Measurements from ENCODE around the gene CBX5.

Gene CBX5

DNA sequence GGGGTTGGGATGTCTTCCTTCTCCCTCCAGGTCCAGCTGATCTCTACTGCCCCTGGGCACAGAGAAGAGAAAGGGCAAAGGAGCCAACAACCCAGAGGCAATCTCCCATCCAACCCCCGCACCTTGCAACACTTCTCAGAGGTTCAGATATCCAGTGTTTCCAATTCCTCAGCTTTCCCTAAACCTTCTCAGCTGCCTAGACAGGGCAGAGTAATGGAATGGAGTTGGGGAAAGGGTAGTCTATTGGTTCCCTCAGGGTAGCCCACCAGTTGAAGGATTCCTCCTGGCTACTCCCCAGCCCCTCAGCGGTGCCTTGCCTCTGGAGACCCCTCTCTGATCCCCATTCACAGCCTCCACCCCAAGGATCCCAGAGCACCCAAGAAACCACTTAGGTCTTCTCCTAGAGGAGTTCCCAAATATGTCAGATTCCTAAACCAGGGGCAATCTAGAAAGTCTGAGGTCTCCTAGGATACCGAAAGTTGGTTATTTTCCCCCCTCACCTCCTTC is 20.4 kb upstream of the CBX5 start:
- Mint-ChIP-seq H3K27me3 (peaks cover 36 to 51% of the 10 kb centered on the region in 2 donors), H3K36me3 (no peaks in the 10 kb centered on the region), H3K9me3 (no peaks in the 10 kb centered on the region), H3K27ac (peak overlapping the region; percentile 4), H3K4me3 (peak overlapping the region in 1 of 2 donors; percentile 76), H3K4me1 (peaks cover 36 to 75% of the 10 kb centered on the region in 2 donors)
- DNase-seq: no peak
- ATAC-seq (replicated peaks): no peak

DNA sequence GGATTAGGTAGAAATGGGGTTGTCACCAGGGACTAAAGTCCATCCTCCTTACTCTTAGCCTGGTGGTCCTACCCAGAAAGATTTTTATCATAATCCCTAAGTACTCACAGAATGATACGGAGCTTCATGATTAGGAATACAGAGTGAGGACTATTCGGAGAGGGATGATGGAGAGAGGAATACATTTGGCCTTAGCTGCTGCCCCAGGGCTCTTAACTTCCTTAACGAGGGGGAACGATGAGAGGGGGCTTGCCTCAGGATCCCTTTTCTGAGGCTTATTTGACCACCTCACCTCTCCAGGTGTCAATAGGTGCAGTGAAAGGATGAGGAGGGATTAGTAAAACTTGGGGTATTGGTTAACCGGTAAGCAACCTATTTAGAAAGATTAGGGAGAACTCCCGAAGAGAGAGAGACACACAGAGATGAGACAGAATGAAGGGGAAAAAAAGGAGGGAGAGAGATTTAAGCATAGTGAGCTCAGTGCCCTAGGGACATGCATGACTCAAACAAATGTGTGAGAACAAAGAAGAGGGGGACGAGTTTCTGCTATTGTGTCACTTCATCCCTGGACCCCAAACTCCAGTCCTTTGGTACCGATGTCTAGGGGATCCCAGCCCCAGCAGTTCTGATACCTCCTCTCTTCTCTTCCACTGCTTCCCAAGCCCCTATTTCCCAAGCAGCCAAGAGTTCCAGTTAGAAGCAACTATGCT is 19.7 kb upstream of the CBX5 start:
- peaks cover 35 to 74% of the 10 kb centered on the region in 2 donors for H3K4me1 Mint-ChIP-seq
- H3K27me3 Mint-ChIP-seq: peaks cover 36 to 51% of the 10 kb centered on the region in 2 donors
- H3K36me3 Mint-ChIP-seq: no peaks in the 10 kb centered on the region
- DNase-seq (no peak), ATAC-seq (replicated peaks) (no peak)
- H3K27ac Mint-ChIP-seq: no peak overlapping the region
- no peaks in the 10 kb centered on the region for H3K9me3 Mint-ChIP-seq
- no peak overlapping the region for H3K4me3 Mint-ChIP-seq

DNA sequence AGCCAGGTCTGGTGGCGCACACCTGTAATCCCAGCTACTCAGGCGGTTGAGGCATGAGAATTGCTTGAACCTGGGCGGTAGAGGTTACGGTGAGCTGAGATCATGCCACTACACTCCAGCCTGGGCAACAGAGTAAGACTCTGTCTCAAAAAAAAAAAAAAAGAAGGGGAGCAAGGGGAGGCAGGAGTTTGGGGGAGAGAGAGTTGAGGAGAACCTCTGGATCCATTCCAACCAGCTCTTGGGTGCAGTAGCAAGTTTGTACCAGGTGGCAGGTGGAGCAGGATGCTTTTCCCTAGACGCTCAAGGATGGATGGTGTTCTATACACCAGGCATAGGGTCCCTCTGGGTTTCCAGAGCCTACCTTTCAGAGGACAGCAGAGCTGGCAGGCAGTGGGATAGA is 19.0 kb upstream of the CBX5 start:
- Mint-ChIP-seq H3K4me3 (no peak overlapping the region), H3K27ac (no peak overlapping the region), H3K36me3 (no peaks in the 10 kb centered on the region), H3K9me3 (no peaks in the 10 kb centered on the region), H3K4me1 (peaks cover 27 to 69% of the 10 kb centered on the region in 2 donors), H3K27me3 (peaks cover 36 to 51% of the 10 kb centered on the region in 2 donors)
- DNase-seq (no peak), ATAC-seq (replicated peaks) (no peak)

DNA sequence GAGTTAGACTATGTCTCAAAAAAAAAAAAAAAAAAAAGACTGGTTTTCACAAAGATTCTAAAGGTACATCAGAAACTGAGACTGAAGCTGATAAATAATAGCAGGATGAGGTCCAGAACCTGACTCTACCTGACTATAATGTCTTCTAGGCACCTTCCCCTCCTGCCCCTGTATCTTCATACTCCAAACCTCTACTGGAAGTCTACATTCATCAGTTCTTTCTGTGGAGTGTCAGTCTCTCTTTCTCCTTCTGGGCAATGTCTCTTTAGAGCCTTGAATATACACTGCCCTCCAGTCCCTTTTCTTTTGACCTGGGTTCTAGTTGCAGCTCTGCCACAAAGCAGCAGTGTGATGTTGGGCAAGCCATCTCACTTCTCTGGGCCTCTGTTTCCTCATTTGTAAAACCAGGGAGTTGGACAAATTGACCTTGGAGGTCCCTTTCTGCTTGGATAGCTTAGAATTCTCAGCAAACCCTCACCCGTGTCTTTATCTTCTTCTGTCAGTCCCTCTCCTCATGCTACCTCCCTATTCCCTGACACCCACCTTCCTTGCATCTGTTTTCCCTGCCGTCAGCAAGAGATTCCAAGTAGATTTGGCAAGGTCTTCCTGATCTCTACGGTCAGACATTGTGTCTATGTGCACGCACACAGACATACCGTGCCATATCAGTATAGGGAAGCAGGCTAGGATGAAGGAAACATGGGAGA is 16.6 kb upstream of the CBX5 start:
- Mint-ChIP-seq H3K9me3 (no peaks in the 10 kb centered on the region), H3K4me1 (peaks cover 23 to 51% of the 10 kb centered on the region in 2 donors), H3K27ac (no peak overlapping the region), H3K27me3 (peaks cover 26 to 35% of the 10 kb centered on the region in 2 donors), H3K4me3 (no peak overlapping the region), H3K36me3 (no peaks in the 10 kb centered on the region)
- ATAC-seq (replicated peaks) (no peak), DNase-seq (no peak)

DNA sequence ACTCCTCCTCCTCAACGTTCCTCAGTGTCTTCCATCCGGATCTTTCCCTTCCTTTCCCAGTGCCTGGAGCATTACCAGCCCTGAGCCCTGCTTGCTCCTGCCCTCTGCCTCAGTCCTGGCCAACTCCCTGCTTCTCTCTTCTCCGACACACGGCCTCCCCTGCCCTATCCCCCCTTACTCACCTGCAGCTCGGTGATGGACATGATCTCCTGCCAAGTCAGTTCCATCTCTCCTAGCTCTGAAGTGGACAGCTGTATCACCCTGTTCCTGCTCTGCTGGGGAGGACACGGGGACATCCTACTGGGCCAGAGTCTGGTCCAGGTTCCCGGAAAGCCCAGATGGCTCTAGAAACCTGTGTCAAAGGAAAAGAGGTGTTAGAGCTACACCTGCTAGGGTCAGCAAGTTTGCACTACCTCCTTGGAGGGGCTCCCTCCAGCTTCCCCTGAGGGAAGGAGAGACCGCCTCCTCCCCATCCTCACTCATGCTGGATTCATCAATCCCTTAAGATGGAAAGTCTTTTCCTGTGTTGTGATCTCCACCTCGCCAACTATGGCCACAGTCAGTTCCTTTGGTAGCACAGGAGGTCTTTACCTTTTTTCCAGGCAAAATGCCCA is 15.1 kb upstream of the CBX5 start:
- DNase-seq (no peak), ATAC-seq (replicated peaks) (no peak)
- no peak overlapping the region for H3K27ac Mint-ChIP-seq
- no peaks in the 10 kb centered on the region for H3K9me3 Mint-ChIP-seq
- H3K27me3 Mint-ChIP-seq: peaks cover 18 to 20% of the 10 kb centered on the region in 2 donors
- no peaks in the 10 kb centered on the region for H3K36me3 Mint-ChIP-seq
- H3K4me1 Mint-ChIP-seq: peaks cover 13 to 36% of the 10 kb centered on the region in 2 donors
- H3K4me3 Mint-ChIP-seq: no peak overlapping the region

DNA sequence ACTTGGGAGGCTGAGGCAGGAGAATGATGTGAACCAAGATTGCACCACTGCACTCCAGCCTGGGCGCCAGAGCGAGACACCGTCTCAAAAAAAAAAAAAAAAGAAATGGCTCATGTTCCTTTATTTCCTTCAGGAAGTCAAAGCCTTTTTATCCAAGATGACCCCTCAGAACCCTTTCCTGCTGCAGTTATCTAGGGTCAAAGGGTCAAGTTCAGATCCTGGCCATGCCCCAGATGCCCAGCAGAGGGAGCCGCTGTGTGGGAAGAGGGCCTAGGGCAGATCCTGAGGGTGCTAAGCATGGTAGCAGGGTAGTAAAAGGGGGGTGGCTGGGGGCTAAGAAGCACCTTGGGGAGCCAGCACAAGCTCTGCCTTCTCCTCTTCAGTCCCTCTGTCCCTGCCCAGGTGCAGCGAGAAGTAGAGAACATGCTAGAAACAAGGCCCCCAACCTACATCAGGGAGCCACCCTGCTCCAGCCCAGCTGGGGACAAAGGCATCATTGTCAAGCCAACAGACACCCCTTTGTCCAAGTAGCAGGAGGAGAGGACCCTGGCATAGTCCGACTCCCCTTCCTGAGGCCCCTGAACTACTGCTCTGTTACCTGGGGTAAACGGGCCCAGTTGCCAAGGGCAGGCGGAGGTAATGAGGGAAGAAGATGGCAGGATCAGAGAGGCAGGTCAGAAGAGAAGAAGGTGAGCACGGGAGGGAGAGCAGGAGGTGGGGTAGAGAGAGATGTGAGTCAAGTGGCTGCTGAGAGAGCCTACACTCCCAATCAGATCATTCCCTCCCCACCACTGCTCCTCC is 14.4 kb upstream of the CBX5 start:
- Mint-ChIP-seq H3K4me3 (no peak overlapping the region), H3K27ac (no peak overlapping the region), H3K27me3 (peaks cover 11 to 13% of the 10 kb centered on the region in 2 donors), H3K36me3 (peaks cover 0 to 1% of the 10 kb centered on the region in 2 donors), H3K9me3 (no peaks in the 10 kb centered on the region), H3K4me1 (peaks cover 11 to 35% of the 10 kb centered on the region in 2 donors)
- DNase-seq (peak; percentile 31), ATAC-seq (replicated peaks) (peak; percentile 52 to 66)

DNA sequence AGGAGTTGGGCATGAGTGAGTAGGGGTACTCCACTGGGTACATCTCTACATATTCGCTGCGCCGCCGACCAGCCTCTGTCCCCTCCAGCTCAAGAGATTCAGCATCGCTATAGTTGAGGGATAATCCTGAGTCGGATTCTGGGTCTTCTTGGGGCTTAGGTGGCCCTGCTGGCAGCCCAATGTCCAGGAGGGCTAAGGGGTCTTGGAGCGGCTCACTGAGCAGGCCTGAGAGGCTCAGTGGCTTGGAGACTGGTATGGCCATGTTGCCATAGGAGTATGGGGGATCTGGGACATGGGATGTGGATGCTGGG is 13.0 kb upstream of the CBX5 start:
- H3K9me3 Mint-ChIP-seq: no peaks in the 10 kb centered on the region
- H3K27ac Mint-ChIP-seq: peak overlapping the region; percentile 63
- H3K4me3 Mint-ChIP-seq: no peak overlapping the region
- H3K4me1 Mint-ChIP-seq: peaks cover 10 to 33% of the 10 kb centered on the region in 2 donors
- peaks cover 2 to 4% of the 10 kb centered on the region in 2 donors for H3K36me3 Mint-ChIP-seq
- H3K27me3 Mint-ChIP-seq: peaks cover 3% of the 10 kb centered on the region in 2 donors
- DNase-seq (no peak), ATAC-seq (replicated peaks) (no peak)

DNA sequence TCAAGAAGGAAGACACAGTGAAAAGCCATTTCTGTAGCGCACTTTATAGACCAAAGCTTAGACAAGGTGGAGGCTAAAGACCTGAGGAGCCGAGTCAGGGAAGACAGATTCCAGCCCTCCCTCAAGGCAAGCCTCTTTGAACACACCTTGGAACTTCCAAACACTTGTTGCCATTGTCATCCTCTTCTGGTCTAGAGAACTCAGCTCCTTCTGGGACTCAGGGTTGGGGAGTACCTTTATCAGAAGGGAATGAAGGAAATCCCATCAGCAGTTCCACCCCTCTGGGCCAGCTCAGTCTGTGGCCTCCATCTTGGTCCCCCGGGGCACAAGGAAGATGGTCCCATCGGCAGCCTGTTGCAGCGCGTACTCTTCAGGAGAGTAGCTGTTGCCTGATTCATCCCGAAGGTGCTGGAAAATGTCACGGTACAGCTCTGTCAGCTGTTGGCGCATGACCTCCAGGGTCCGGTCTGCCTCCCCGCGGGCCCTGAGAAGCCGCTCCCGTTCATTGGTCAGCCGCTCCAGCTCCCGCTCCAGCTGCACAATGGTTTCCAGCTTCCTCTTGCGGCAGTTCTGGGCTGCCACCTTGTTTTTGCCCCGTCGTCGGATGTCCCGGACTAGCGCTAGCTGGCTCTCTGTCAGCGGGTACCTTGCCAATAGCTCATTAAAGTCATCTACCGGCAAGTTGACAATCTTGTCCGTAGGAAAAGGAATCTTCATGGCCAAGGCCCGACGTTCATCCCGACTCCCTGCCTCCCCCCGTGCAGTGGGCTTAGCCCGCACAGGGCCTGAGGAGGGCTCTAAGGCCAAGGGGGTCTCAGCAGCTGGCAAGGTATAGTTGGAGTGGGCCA is 12.4 kb upstream of the CBX5 start:
- Mint-ChIP-seq H3K36me3 (peaks cover 6 to 10% of the 10 kb centered on the region in 2 donors), H3K27ac (no peak overlapping the region), H3K9me3 (no peaks in the 10 kb centered on the region), H3K27me3 (no peaks in the 10 kb centered on the region), H3K4me3 (no peak overlapping the region), H3K4me1 (peaks cover 7 to 33% of the 10 kb centered on the region in 2 donors)
- DNase-seq: no peak
- no peak for ATAC-seq (replicated peaks)

DNA sequence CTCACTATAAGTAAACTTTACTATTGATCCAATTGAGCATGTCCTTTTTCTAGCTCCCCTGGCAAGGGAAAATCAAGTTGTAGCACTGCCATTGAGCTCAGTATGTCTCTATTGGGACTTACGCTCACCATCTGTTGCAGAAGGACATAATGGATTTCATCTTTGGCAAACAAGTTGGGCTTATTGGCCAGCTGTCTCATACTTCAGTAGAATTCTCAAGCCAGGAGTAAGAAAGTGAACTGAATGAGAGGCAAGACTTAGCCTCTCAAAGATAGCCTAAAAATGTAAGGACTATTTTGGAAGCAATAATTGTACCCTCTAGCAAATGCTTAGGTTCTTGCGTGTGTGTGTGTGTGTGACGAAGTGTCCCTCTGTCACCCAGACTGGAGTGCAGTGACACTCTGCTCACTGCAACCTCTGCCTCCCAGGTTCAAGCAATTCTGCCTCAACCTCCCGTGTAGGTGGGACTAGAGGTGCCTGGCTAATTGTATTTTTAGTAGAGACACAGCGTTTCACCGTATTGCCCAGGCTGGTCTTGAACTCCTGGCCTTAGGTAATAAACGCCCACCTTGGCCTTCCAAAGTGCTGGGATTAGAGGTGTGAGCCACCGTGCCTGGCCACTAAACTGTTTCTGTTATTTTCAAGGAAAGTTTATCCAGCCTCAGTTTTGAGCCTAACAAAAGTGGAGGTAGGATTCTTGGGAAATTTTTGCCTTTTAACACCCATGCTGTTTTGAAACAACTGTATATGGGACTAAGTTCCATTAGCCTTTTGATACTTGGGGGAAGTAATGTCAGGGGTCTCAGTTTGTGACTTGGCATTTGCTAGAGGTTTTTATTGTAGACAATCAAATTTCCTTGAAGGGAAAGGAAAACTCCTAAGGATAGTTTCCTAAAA is 7.6 kb upstream of the CBX5 start:
- H3K27me3 Mint-ChIP-seq: no peaks in the 10 kb centered on the region
- H3K36me3 Mint-ChIP-seq: peaks cover 20 to 32% of the 10 kb centered on the region in 2 donors
- DNase-seq (no peak), ATAC-seq (replicated peaks) (peak in 1 of 2 donors; percentile 11)
- H3K27ac Mint-ChIP-seq: peak overlapping the region; percentile 47
- H3K4me3 Mint-ChIP-seq: no peak overlapping the region
- peaks cover 20 to 57% of the 10 kb centered on the region in 2 donors for H3K4me1 Mint-ChIP-seq
- no peaks in the 10 kb centered on the region for H3K9me3 Mint-ChIP-seq

DNA sequence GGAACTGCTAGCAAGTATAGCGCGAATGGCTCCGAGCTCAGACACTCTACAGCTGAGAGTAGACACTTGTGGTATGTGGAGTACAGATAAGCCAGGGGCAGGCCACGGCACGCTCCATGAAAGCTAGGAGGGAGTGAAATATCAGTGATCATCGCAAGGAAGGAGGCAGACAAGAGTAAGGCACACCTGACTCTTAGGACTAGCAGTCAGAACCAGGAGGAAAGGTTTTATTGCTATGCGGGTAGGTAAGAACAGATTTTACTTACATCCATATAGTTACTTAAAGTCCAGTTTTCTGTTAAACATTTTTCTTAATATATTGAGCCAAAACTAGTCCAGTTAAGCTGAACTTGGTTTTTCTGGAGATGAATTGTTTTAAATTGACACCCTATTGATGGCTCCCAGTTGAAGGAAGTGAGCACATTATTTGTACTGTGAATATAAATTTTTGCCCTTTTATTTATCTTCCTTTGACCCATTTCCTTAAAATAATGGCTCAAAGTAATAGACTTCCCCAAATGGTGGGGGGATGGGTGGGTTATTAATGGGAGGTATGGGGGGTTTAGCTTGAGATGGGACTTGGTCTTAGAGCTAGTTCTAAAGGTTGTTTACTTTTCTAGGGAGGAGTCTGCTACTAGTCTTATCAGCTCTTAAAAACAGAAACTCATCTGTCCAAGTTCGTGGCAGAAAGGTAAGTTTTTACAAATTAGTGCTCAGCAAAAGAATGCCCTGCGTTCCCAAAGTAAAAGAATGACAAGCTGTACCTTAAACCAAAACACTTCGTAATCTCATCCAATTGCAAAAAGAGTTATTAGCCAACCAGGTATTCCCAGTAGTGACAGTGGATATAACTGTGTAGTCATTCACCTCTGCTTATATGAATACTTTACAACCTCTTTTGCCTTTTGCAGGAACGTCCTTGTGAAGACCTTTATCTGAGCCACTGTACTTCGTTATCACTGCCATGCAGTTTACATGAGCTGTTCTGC is 6.4 kb upstream of the CBX5 start:
- Mint-ChIP-seq H3K4me1 (peaks cover 25 to 61% of the 10 kb centered on the region in 2 donors), H3K27ac (peak overlapping the region; percentile 80), H3K4me3 (peak overlapping the region in 1 of 2 donors; percentile 18), H3K27me3 (no peaks in the 10 kb centered on the region), H3K9me3 (no peaks in the 10 kb centered on the region), H3K36me3 (peaks cover 20 to 32% of the 10 kb centered on the region in 2 donors)
- ATAC-seq (replicated peaks): no peak
- no peak for DNase-seq

DNA sequence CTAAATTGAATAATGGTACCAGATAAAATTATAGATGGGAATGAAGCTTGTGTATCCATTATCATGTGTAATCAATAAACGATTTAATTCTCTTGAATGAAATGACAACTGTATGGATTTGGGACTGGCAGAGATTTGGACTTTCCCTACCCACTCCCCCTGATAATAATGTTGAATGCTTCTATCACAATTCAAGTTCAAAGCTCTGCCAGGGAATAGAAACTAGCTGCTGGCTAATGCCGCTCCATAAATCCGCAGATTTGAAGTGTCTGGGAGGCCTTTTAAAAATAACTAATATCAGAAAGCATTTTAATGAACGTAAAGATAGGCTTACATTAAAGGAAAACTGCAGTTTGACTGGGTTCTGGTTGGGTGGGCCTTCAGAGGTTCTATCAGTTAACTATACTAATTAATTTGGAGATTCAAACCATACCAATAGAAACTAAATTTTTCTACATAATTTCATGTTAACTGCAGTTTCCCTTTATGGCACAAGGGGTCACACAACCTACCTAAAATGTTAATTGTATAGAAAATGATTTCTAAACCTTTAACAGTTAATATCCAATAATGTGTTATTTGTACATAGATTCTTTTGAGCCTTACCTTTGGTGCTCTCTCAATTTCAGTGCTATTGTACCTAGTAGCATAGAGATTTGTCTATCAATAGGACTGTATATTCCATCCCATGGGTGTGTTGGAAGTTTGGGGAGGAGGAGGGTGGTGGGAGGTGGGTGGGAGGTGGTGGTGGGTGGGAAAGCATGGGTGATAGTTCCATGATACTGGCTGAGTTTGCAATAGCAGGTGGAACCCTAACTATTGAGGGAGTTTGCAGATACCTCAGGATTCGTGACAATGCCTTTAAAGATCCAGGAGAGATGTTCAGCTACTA is 5.5 kb upstream of the CBX5 start:
- Mint-ChIP-seq H3K36me3 (peaks cover 20 to 32% of the 10 kb centered on the region in 2 donors), H3K4me1 (peaks cover 25 to 61% of the 10 kb centered on the region in 2 donors), H3K27ac (peak overlapping the region; percentile 80), H3K9me3 (no peaks in the 10 kb centered on the region), H3K4me3 (peak overlapping the region in 1 of 2 donors; percentile 18), H3K27me3 (no peaks in the 10 kb centered on the region)
- DNase-seq (no peak), ATAC-seq (replicated peaks) (no peak)

Data from stimulated activated naive B cell treated with anti-CD40 and anti-IgM and Interleukin-4, amounts not matched to agents 10 μg/mL and 1 μg/mL and 100 μg/mL, for 72 hours (primary cell).